WTC11 (cell line): ENCODE data around the gene MCF2L.

Experiments used
- CREM ChIP-seq: sonication (generic); formaldehyde crosslinking; IDR thresholded peaks from 2 replicates; pipeline ENCODE4 v1.8.1; 2022; ENCODE audit warnings: mild to moderate bottlenecking, missing genetic modification reagents, moderate library complexity
- EMX1 ChIP-seq: fragments of 250-450 bp; sonication (Bioruptor Pico); IDR thresholded peaks from 2 replicates; pipeline ENCODE4 v1.8.0; 2021; ENCODE audit warnings: mild to moderate bottlenecking
- FOXJ3 ChIP-seq: sonication (generic); formaldehyde crosslinking; IDR thresholded peaks from 2 replicates; pipeline ENCODE4 v1.9.0; 2021; ENCODE audit warnings: missing genetic modification reagents, mild to moderate bottlenecking, borderline replicate concordance
- SP1 ChIP-seq: sonication (generic); formaldehyde crosslinking; conservative IDR thresholded peaks from 2 replicates; pipeline ENCODE4 v1.8.1; 2022; ENCODE audit warnings: missing genetic modification reagents
- USF1 ChIP-seq: sonication (generic); formaldehyde crosslinking; IDR thresholded peaks from 2 replicates; pipeline ENCODE4 v1.8.0; 2022; ENCODE audit warnings: mild to moderate bottlenecking, missing genetic modification reagents
- USF2 ChIP-seq: sonication (generic); formaldehyde crosslinking; IDR thresholded peaks from 2 replicates; pipeline ENCODE4 v1.8.1; 2023; ENCODE audit warnings: mild to moderate bottlenecking, missing genetic modification reagents, moderate library complexity
- ZNF138 ChIP-seq: sonication (generic); formaldehyde crosslinking; conservative IDR thresholded peaks from 2 replicates; pipeline ENCODE4 v1.8.1; 2022; ENCODE audit warnings: mild to moderate bottlenecking, moderate library complexity, missing genetic modification reagents
- TF ChIP-seq, protein P1 (sequence below): sonication (generic); formaldehyde crosslinking; IDR thresholded peaks from 2 replicates; pipeline ENCODE4 v1.8.1; 2023; ENCODE audit warnings: mild to moderate bottlenecking, moderate library complexity, missing genetic modification reagents
- TF ChIP-seq, protein P2 (sequence below): fragments of 200-600 bp; IDR thresholded peaks from 2 replicates; pipeline ENCODE4 v1.8.0; 2022; ENCODE audit warnings: antibody characterized with exemption
- TF ChIP-seq, protein P3 (sequence below): sonication (generic); formaldehyde crosslinking; IDR thresholded peaks from 2 replicates; pipeline ENCODE4 v1.8.0; 2023; ENCODE audit warnings: mild to moderate bottlenecking, missing genetic modification reagents

DNA sequence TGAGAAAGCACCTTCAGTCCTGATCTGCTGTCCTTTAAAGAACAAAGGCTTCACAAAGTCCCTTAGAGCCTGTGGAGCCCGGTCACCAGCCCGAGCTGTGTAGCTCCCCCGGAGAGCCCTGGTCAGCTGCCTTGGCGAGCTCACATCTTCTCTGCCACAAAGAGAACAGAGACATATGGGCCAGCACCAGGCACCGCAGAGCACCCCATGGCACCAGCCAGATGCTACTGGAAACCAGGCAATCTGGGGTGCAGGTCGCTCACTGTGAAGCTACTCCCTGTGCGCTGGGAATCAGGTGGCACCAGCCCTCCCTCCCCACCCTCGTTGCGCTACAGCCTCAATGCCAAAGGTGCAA, 92.2 kb downstream of the MCF2L start:
- no peak for TF ChIP-seq ZNF138 (CRISPR knock-in tag)
- TF ChIP-seq, protein P1, sequence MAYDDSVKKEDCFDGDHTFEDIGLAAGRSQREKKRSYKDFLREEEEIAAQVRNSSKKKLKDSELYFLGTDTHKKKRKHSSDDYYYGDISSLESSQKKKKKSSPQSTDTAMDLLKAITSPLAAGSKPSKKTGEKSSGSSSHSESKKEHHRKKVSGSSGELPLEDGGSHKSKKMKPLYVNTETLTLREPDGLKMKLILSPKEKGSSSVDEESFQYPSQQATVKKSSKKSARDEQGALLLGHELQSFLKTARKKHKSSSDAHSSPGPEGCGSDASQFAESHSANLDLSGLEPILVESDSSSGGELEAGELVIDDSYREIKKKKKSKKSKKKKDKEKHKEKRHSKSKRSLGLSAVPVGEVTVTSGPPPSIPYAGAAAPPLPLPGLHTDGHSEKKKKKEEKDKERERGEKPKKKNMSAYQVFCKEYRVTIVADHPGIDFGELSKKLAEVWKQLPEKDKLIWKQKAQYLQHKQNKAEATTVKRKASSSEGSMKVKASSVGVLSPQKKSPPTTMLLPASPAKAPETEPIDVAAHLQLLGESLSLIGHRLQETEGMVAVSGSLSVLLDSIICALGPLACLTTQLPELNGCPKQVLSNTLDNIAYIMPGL (CRISPR knock-in tag) = no peak
- TF ChIP-seq, protein P2, sequence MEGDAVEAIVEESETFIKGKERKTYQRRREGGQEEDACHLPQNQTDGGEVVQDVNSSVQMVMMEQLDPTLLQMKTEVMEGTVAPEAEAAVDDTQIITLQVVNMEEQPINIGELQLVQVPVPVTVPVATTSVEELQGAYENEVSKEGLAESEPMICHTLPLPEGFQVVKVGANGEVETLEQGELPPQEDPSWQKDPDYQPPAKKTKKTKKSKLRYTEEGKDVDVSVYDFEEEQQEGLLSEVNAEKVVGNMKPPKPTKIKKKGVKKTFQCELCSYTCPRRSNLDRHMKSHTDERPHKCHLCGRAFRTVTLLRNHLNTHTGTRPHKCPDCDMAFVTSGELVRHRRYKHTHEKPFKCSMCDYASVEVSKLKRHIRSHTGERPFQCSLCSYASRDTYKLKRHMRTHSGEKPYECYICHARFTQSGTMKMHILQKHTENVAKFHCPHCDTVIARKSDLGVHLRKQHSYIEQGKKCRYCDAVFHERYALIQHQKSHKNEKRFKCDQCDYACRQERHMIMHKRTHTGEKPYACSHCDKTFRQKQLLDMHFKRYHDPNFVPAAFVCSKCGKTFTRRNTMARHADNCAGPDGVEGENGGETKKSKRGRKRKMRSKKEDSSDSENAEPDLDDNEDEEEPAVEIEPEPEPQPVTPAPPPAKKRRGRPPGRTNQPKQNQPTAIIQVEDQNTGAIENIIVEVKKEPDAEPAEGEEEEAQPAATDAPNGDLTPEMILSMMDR = no peak
- TF ChIP-seq FOXJ3 = no peak
- TF ChIP-seq, protein P3, sequence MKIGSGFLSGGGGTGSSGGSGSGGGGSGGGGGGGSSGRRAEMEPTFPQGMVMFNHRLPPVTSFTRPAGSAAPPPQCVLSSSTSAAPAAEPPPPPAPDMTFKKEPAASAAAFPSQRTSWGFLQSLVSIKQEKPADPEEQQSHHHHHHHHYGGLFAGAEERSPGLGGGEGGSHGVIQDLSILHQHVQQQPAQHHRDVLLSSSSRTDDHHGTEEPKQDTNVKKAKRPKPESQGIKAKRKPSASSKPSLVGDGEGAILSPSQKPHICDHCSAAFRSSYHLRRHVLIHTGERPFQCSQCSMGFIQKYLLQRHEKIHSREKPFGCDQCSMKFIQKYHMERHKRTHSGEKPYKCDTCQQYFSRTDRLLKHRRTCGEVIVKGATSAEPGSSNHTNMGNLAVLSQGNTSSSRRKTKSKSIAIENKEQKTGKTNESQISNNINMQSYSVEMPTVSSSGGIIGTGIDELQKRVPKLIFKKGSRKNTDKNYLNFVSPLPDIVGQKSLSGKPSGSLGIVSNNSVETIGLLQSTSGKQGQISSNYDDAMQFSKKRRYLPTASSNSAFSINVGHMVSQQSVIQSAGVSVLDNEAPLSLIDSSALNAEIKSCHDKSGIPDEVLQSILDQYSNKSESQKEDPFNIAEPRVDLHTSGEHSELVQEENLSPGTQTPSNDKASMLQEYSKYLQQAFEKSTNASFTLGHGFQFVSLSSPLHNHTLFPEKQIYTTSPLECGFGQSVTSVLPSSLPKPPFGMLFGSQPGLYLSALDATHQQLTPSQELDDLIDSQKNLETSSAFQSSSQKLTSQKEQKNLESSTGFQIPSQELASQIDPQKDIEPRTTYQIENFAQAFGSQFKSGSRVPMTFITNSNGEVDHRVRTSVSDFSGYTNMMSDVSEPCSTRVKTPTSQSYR = no peak
- TF ChIP-seq USF2 (CRISPR knock-in tag) = no peak
- TF ChIP-seq SP1 (CRISPR knock-in tag) = no peak
- TF ChIP-seq EMX1 (CRISPR knock-in tag) = no peak
- TF ChIP-seq USF1 (CRISPR knock-in tag) = no peak
- TF ChIP-seq CREM (CRISPR knock-in tag) = no peak
